Mucosa of descending colon (tissue), 3 donors: ENCODE results near the gene TCEANC2. TPM values are rescaled to one million over a fixed set of nuclear protein-coding genes. Genes with fewer than 3 reads are reported as not detected.

Source experiments
- ATAC-seq: fragments of 200-7000 bp; cut with Tn5 transposase; one replicate; pipeline ENCODE4 v1.9.1; 2020; ENCODE audit warnings: mild to moderate bottlenecking, moderate library complexity
- DNase-seq, 3 donors: peaks; one replicate each; pipeline ENCODE4 v3.0.0-alpha.2; 2020
- H3K36me3 ChIP-seq: fragments of 200-600 bp; one replicate; pipeline ENCODE4 v1.8.0; 2021; ENCODE audit warnings: low read depth, mild to moderate bottlenecking
- H3K4me1 ChIP-seq: fragments of 200-600 bp; one replicate; pipeline ENCODE4 v1.8.0; 2021; ENCODE audit warnings: low read depth, mild to moderate bottlenecking
- H3K4me3 ChIP-seq: fragments of 200-600 bp; one replicate; pipeline ENCODE4 v1.8.0; 2021; ENCODE audit warnings: mild to moderate bottlenecking
- H3K9me3 ChIP-seq: fragments of 200-600 bp; one replicate; pipeline ENCODE4 v1.8.0; 2021; ENCODE audit warnings: mild to moderate bottlenecking
- CTCF ChIP-seq: fragments of 200-600 bp; IDR thresholded peaks from one replicate; pipeline ENCODE4 v1.8.0; 2022; ENCODE audit warnings: antibody characterized with exemption, mild to moderate bottlenecking
- intact Hi-C, 2 donors: fragments of 100-400 bp; cut with DNase I in 1 of 2; cut with micrococcal nuclease in 1 of 2; formaldehyde crosslinking; loops; one replicate each; pipeline versions ENCODE4 v1.11.0 to v1.11.1; 2022; cut with DNase I, micrococcal nuclease
- total RNA-seq, 3 donors: library from RNA; stranded (reverse); fragmentation: NEBNext Ultra II Directional in 2 of 3; extraction: Animal tissue kit (Norgen Biotek cat#: 25700) in 2 of 3; gene quantifications; one replicate each; pipeline versions ENCODE4 v1.2.1 to v1.2.4, GENCODE V29; 2021 to 2023
- donor health status: DM: no; HTN: no; CAD: no; lungs with moderate emphysema.
- donor health status: DM: no; HTN: no; CAD: no.
- donor health status: DM: no; HTN: yes; CAD: no.

TCEANC2 gene
- total RNA-seq, 3 donors from 2014 or later = 4.5 to 8.6 (median 6.0) TPM

GRCh38 chr1:54120018-54120697, 66.8 kb downstream of the TCEANC2 start:
- ATAC-seq (no peak), DNase-seq (no peak)
- TF ChIP-seq CTCF = no peak
- intact Hi-C loops = loop anchor here in 1 of 2 donors (10.0 kb wide), 1 partner anchor 285 kb away; the partner anchor contains the start of gene SSBP3
- Histone ChIP-seq H3K4me1 (peaks cover 20% of the 10 kb centered on the region), H3K36me3 (no peaks in the 10 kb centered on the region), H3K9me3 (no peaks in the 10 kb centered on the region), H3K4me3 (no peak overlapping the region)

GRCh38 chr1:54120698-54121481, 67.5 kb downstream of the TCEANC2 start:
- H3K4me1 ChIP-seq = peaks cover 20% of the 10 kb centered on the region
- no peaks in the 10 kb centered on the region for H3K9me3 ChIP-seq
- ATAC-seq (peak; percentile 50), DNase-seq (peak in 2 of 3 donors; percentile 42 to 54)
- H3K36me3 ChIP-seq = no peaks in the 10 kb centered on the region
- H3K4me3 ChIP-seq = no peak overlapping the region
- no peak for TF ChIP-seq CTCF
- intact Hi-C loops = loop anchor here in 1 of 2 donors (10.0 kb wide), 1 partner anchor 284 kb away; the partner anchor contains the start of gene SSBP3

DNA sequence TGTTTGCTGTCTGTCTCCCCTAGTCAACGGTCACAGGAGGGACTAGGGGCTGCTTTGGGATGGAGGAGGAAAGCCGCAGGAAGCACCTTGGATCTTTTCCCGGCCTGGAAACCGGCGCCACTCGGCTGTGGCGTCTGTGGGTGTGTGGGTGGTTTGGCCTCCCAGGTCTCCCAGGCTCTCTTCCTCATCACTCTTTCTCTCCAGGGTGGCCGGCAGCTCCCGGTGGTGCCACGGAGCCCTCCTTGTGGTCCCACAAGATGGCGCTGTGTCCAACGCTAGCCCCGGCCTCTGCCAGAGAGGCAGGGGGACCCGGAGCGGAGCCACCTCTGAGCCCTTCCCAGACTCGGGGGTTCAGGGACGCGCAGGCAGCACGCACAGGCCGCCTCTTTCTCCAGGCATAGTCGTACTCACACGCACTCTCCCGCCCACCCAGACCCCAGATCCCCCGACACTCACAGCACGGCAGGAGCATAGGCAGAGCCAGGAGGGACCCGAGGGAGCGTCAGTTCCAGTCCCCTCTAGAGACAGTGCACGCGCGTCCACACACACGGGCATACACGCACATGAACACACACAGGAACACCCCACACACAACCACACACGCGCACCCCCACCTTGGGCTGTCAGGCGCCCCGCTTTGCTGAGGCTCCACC, 68.2 kb downstream of the TCEANC2 start:
- H3K4me3 ChIP-seq = no peak overlapping the region
- intact Hi-C loops = loop anchor here in 1 of 2 donors (10.0 kb wide), 1 partner anchor 283 kb away; the partner anchor contains the start of gene SSBP3
- ATAC-seq (peak; percentile 87), DNase-seq (peak; percentile 85 to 90 (median 85))
- H3K4me1 ChIP-seq = peaks cover 20% of the 10 kb centered on the region
- H3K9me3 ChIP-seq = no peaks in the 10 kb centered on the region
- TF ChIP-seq CTCF = peak; percentile 66
- H3K36me3 ChIP-seq = no peaks in the 10 kb centered on the region

- no peak for TF ChIP-seq CTCF
- intact Hi-C loops = loop anchor here in 1 of 2 donors (10.0 kb wide), 1 partner anchor 283 kb away; the partner anchor contains the start of gene SSBP3
- ATAC-seq = peak; percentile 32
- Histone ChIP-seq H3K9me3 (no peaks in the 10 kb centered on the region), H3K4me3 (no peak overlapping the region), H3K36me3 (no peaks in the 10 kb centered on the region), H3K4me1 (peaks cover 20% of the 10 kb centered on the region)
- DNase-seq = peak; percentile 47 to 68 (median 61)
Observed at GRCh38 chr1:54122135-54122751, 68.8 kb downstream of the TCEANC2 start.

DNA sequence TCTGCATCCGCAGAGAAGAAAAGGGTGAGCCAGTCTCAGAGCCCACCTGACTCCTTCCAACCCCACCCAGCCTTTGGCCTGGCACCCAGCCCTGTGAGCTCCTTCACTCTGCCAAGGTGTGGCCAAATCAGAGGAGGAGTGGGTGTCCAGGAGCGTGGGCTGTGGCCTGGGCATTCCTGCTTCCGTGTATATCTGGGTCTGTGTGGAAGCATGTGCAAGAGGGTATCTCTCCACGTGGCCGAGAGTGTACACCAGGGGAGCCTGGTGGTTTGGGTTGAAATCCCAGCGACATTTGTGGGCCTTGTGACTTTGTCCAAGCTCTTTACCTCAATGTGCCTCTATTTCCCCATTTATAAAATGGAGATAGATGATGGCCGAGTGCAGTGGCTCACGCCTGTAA, 69.6 kb downstream of the TCEANC2 start:
- H3K4me3 ChIP-seq = no peak overlapping the region
- DNase-seq (no peak), ATAC-seq (no peak)
- H3K9me3 ChIP-seq = no peaks in the 10 kb centered on the region
- no peaks in the 10 kb centered on the region for H3K36me3 ChIP-seq
- peaks cover 20% of the 10 kb centered on the region for H3K4me1 ChIP-seq
- TF ChIP-seq CTCF = no peak
- intact Hi-C loops = loop anchor here in 1 of 2 donors (10.0 kb wide), 1 partner anchor 282 kb away; the partner anchor contains the start of gene SSBP3
